Measurements from ENCODE around the gene ETFA.
"Not testable (repeated sequence)": the region's sequence is repeated elsewhere in the genome, so short reads cannot be mapped to it uniquely, and the experiment has no call there.

GRCh38 chr15:76294463-76294862 is 16.8 kb downstream of the ETFA start:
- not testable (repeated sequence) for TF ChIP-seq CTCF, POLR2A (IDR thresholded peaks at IDR 0.05)

All from esophagus squamous epithelium (tissue), 4 donors.